HEK293 (cell line): ENCODE results near the gene CRISP1.
A peak's percentile ranks its signal among the peaks of the same experiment; 100 is the strongest.
"Not testable (repeated sequence)": the region's sequence is repeated elsewhere in the genome, so short reads cannot be mapped to it uniquely, and the experiment has no call there.

Experiments
- CTCF ChIA-PET: fragments of 350-600 bp; formaldehyde crosslinking; extraction: SDS; loops from one replicate; lab custom pipeline; 2021; ENCODE audit warnings: antibody characterized with exemption; lab: Yijun Ruan, JAX
- POLR2A ChIA-PET: fragments of 300-600 bp; formaldehyde crosslinking; extraction: SDS; loops from one replicate; lab custom pipeline; 2020; ENCODE audit warnings: antibody characterized with exemption, inconsistent platforms; lab: Yijun Ruan, JAX
- H3K27ac ChIP-seq: fragments of 200-500 bp; sonication (Bioruptor generic); 2 replicates; pipeline ENCODE4 v1.5.1; 2014; ENCODE audit warnings: low read depth, low read length, control low read depth, inconsistent platforms; ENCODE audit errors: extremely low read depth
- H3K36me3 ChIP-seq, 2 experiments: fragments of 200-500 bp in 1 of 2; sonication (Bioruptor generic) in 1 of 2; 1 replicate in 1 of 2; 2 replicates in 1 of 2; pipeline ENCODE4 v1.5.1; 2014 to 2017; ENCODE audit warnings: inconsistent platforms in 2 of 2, low read length in 2 of 2; ENCODE audit not compliant: control insufficient read depth in 2 of 2, insufficient read depth in 1 of 2
- H3K4me1 ChIP-seq: fragments of 200-500 bp; sonication (Bioruptor generic); 2 replicates; pipeline ENCODE4 v1.5.1; 2014; ENCODE audit warnings: mild to moderate bottlenecking, low read length, inconsistent platforms; ENCODE audit not compliant: control insufficient read depth, insufficient read depth
- H3K4me3 ChIP-seq: 2 replicates; pipeline ENCODE4 v1.5.1; 2011; ENCODE audit warnings: low read depth, mild to moderate bottlenecking, control low read depth, low read length, moderate library complexity
- H3K9me3 ChIP-seq: fragments of 200-500 bp; sonication (Bioruptor generic); 2 replicates; pipeline ENCODE4 v1.5.1; 2014; ENCODE audit warnings: low read depth, low read length, inconsistent platforms; ENCODE audit not compliant: control insufficient read depth, insufficient read depth
- EGR2 ChIP-seq: fragments of 450-650 bp; formaldehyde crosslinking; IDR thresholded peaks from 2 replicates; pipeline ENCODE4 v1.5.1; 2016; ENCODE audit warnings: low read depth, missing biosample characterization, missing genetic modification characterization
- KLF1 ChIP-seq: fragments of 450-650 bp; formaldehyde crosslinking; IDR thresholded peaks from 2 replicates; pipeline ENCODE4 v1.5.1; 2016; ENCODE audit warnings: missing biosample characterization, missing genetic modification characterization
- PRDM1 ChIP-seq: fragments of 450-650 bp; formaldehyde crosslinking; IDR thresholded peaks from 2 replicates; pipeline ENCODE4; 2016; ENCODE audit warnings: missing biosample characterization, missing genetic modification characterization
- YY1 ChIP-seq: fragments of 450-650 bp; formaldehyde crosslinking; IDR thresholded peaks from 2 replicates; pipeline ENCODE4 v1.5.1; 2018; ENCODE audit warnings: missing biosample characterization, missing genetic modification characterization
- ZBTB48 ChIP-seq: fragments of 450-650 bp; formaldehyde crosslinking; IDR thresholded peaks from 2 replicates; pipeline ENCODE4 v1.5.1; 2016; ENCODE audit warnings: missing biosample characterization, missing genetic modification characterization
- ZFHX2 ChIP-seq: fragments of 450-650 bp; formaldehyde crosslinking; conservative IDR thresholded peaks from 2 replicates; pipeline ENCODE4 v1.5.1; 2016; ENCODE audit warnings: missing biosample characterization, missing genetic modification characterization
- ZNF148 ChIP-seq: fragments of 450-650 bp; formaldehyde crosslinking; IDR thresholded peaks from 2 replicates; pipeline ENCODE4 v1.5.0; 2017; ENCODE audit warnings: missing biosample characterization, missing genetic modification characterization, borderline replicate concordance
- ZNF335 ChIP-seq: fragments of 450-650 bp; formaldehyde crosslinking; conservative IDR thresholded peaks from 2 replicates; pipeline ENCODE4 v1.5.1; 2016; ENCODE audit warnings: missing biosample characterization, missing genetic modification characterization
- ZNF350 ChIP-seq: fragments of 450-650 bp; formaldehyde crosslinking; IDR thresholded peaks from 2 replicates; pipeline ENCODE4 v1.5.0; 2017; ENCODE audit warnings: missing biosample characterization, mild to moderate bottlenecking, missing genetic modification characterization
- ZNF37A ChIP-seq: fragments of 450-650 bp; IDR thresholded peaks from 2 replicates; pipeline ENCODE4 v1.5.1; 2018; ENCODE audit warnings: missing biosample characterization, missing genetic modification characterization
- ZNF514 ChIP-seq: fragments of 450-650 bp; formaldehyde crosslinking; IDR thresholded peaks from 2 replicates; pipeline ENCODE4 v1.5.1; 2016; ENCODE audit warnings: missing biosample characterization, missing genetic modification characterization
- ZNF549 ChIP-seq: fragments of 450-650 bp; IDR thresholded peaks from 2 replicates; pipeline ENCODE4 v1.5.1; 2018; ENCODE audit warnings: missing biosample characterization, missing genetic modification characterization, mild to moderate bottlenecking, inconsistent platforms, moderate library complexity
- ZNF658 ChIP-seq: fragments of 450-650 bp; formaldehyde crosslinking; IDR thresholded peaks from 2 replicates; pipeline ENCODE4; 2016; ENCODE audit warnings: missing biosample characterization, missing genetic modification characterization
- ZNF664 ChIP-seq: fragments of 450-650 bp; formaldehyde crosslinking; IDR thresholded peaks from 2 replicates; pipeline ENCODE4 v1.5.1; 2016; ENCODE audit warnings: missing biosample characterization, missing genetic modification characterization
- ZNF677 ChIP-seq: fragments of 450-650 bp; IDR thresholded peaks from 2 replicates; pipeline ENCODE4 v1.5.0; 2018; ENCODE audit warnings: missing biosample characterization, mild to moderate bottlenecking, missing genetic modification characterization, moderate library complexity
- ZNF830 ChIP-seq: fragments of 450-650 bp; IDR thresholded peaks from 2 replicates; pipeline ENCODE4 v1.5.0; 2018; ENCODE audit warnings: missing biosample characterization, missing genetic modification characterization, low read depth, mild to moderate bottlenecking, moderate library complexity
- ZSCAN18 ChIP-seq: fragments of 450-650 bp; formaldehyde crosslinking; IDR thresholded peaks from 2 replicates; pipeline ENCODE4 v1.5.1; 2016; ENCODE audit warnings: missing biosample characterization, missing genetic modification characterization
- TF ChIP-seq, protein P1 (sequence below): fragments of 450-650 bp; formaldehyde crosslinking; IDR thresholded peaks from 2 replicates; pipeline ENCODE4 v1.5.1; 2016; ENCODE audit warnings: missing biosample characterization, missing genetic modification characterization
- TF ChIP-seq, protein P2 (sequence below): fragments of 450-650 bp; formaldehyde crosslinking; IDR thresholded peaks from 2 replicates; pipeline ENCODE4 v1.5.1; 2016; ENCODE audit warnings: missing biosample characterization, missing genetic modification characterization

CRISP1 gene

GRCh38 chr6:49799090-49799489 lies 67.2 kb downstream of the CRISP1 start:
- POLR2A ChIA-PET = no interaction called here
- Histone ChIP-seq H3K9me3 (no peaks in the 10 kb centered on the region), H3K36me3 (no peaks in the 10 kb centered on the region), H3K4me3 (no peak overlapping the region), H3K27ac (no peak overlapping the region), H3K4me1 (no peaks in the 10 kb centered on the region)
- CTCF ChIA-PET = no interaction called here
- TF ChIP-seq PRDM1 (peak; percentile 96), ZFHX2 (tag by site-specific recombination) (no peak), ZNF514 (tag by site-specific recombination) (no peak)

DNA sequence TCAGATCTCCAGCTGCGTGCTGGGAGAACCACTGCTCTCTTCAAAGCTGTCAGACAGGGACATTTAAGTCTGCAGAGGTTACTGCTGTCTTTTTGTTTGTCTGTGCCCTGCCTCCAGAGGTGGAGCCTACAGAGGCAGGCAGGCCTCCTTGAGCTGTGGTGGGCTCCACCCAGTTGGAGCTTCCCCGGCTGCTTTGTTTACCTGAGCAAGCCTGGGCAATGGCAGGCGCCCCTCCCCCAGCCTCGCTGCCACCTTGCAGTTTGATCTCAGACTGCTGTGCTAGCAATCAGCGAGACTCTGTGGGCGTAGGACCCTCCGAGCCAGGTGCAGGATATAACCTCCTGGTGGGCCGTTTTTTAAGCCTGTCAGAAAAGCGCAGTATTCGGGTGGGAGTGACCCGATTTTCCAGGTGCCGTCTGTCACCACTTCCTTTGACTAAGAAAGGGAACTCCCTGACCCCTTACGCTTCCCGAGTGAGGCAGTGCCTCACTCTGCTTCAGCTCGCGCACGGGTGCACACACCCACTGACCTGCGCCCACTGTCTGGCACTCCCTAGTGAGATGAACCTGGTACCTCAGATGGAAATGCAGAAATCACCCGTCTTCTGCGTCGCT lies 69.4 kb downstream of the CRISP1 start:
- CTCF ChIA-PET, H3K27ac ChIP-seq, H3K4me1 ChIP-seq, POLR2A ChIA-PET, H3K36me3 ChIP-seq, H3K9me3 ChIP-seq: not testable (repeated sequence)
- TF ChIP-seq ZFHX2 (tag by site-specific recombination) (0 out of 2 replicates have a peak, but pooled peaks have one; percentile 16), ZNF335 (0 out of 2 replicates have a peak, but pooled peaks have one; percentile 25), KLF1 (peak; percentile 21; the same call in 1 of the 2 replicates), ZBTB48 (tag by site-specific recombination) (peak; percentile 57; the same call in 1 of the 2 replicates), EGR2 (tag by site-specific recombination) (0 out of 2 replicates have a peak, but pooled peaks have one; percentile 45)
- peak overlapping the region; percentile 39 for H3K4me3 ChIP-seq

DNA sequence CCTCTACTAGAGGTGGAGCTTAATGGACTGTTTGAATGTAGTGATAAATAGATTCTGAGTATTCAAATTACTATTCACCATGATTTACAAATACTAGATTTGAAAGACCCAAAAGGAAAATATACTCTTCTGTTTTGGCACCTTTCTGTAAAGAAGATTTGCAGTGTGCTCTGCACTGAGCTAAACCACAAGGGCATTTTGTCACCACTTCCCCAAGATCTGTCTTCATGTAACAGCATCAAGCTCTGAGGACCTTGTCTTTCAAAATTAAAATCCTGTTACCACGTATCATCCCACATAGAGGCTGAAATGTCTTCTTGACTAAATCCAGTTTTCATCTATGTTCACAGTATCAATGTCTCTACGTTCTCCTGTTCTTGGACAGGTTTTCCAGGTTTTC lies 76.0 kb downstream of the CRISP1 start:
- Histone ChIP-seq H3K9me3 (no peaks in the 10 kb centered on the region), H3K36me3 (no peaks in the 10 kb centered on the region), H3K4me1 (no peaks in the 10 kb centered on the region), H3K27ac (no peak overlapping the region), H3K4me3 (no peak overlapping the region)
- ChIA-PET CTCF (interaction anchor here (1.1 kb wide), 1 partner anchor 59 kb away, joined by 3 read pairs; no protein-coding TSS in a partner anchor), POLR2A (no interaction called here)
- 0 out of 2 replicates have a peak, but pooled peaks have one; percentile 41 for TF ChIP-seq ZNF677 (tag by site-specific recombination)
- no peak for TF ChIP-seq ZSCAN18 (tag by site-specific recombination)
- no peak for TF ChIP-seq YY1 (tag by site-specific recombination)

- no peaks in the 10 kb centered on the region for H3K36me3 ChIP-seq
- H3K27ac ChIP-seq = no peak within 1 kb of the TSS
- no peak within 1 kb of the TSS for H3K4me3 ChIP-seq
- H3K4me1 ChIP-seq = no peaks in the 10 kb centered on the region
- no peaks in the 10 kb centered on the region for H3K9me3 ChIP-seq
- CTCF ChIA-PET = no interaction called here
- TF ChIP-seq, protein P1, sequence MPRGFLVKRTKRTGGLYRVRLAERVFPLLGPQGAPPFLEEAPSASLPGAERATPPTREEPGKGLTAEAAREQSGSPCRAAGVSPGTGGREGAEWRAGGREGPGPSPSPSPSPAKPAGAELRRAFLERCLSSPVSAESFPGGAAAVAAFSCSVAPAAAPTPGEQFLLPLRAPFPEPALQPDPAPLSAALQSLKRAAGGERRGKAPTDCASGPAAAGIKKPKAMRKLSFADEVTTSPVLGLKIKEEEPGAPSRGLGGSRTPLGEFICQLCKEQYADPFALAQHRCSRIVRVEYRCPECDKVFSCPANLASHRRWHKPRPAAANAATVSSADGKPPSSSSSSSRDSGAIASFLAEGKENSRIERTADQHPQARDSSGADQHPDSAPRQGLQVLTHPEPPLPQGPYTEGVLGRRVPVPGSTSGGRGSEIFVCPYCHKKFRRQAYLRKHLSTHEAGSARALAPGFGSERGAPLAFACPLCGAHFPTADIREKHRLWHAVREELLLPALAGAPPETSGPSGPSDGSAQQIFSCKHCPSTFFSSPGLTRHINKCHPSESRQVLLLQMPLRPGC = no peak
- TF ChIP-seq ZNF664 (tag by site-specific recombination) = no peak
- no peak for TF ChIP-seq ZNF350 (tag by site-specific recombination)
- no peak for TF ChIP-seq ZNF658 (tag by site-specific recombination)
- no peak for TF ChIP-seq ZNF148 (tag by site-specific recombination)
- TF ChIP-seq, protein P2, sequence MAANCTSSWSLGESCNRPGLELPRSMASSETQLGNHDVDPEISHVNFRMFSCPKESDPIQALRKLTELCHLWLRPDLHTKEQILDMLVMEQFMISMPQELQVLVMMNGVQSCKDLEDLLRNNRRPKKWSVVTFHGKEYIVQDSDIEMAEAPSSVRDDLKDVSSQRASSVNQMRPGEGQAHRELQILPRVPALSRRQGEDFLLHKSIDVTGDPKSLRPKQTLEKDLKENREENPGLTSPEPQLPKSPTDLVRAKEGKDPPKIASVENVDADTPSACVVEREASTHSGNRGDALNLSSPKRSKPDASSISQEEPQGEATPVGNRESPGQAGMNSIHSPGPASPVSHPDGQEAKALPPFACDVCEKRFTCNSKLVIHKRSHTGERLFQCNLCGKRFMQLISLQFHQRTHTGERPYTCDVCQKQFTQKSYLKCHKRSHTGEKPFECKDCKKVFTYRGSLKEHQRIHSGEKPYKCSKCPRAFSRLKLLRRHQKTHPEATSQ (tag by site-specific recombination) = no peak
- no peak for TF ChIP-seq ZNF830
- no peak for TF ChIP-seq ZNF37A (tag by site-specific recombination)
- TF ChIP-seq ZNF549 (tag by site-specific recombination) = no peak
- POLR2A ChIA-PET = no interaction called here
Observed at GRCh38 chr6:49787176-49787575, 79.2 kb downstream of the CRISP1 start, which contains the start of gene PGK2. Gene PGK2 (minus strand): TSS chr6:49787285. CDS start chr6:49787187, 98 bp downstream.
